Left ventricle myocardium inferior (tissue), 1 donor: Measurements from ENCODE around the gene PTGS1. TPM values are rescaled to one million over a fixed set of nuclear protein-coding genes. Genes with fewer than 3 reads are reported as not detected.

Experiments used
- DNase-seq: peaks from one replicate; pipeline ENCODE4 v3.0.0-alpha.2; 2020
- H3K27ac ChIP-seq: fragments of 200-600 bp; replicated peaks from 2 replicates; pipeline ENCODE4 v1.8.0; 2021
- H3K27me3 ChIP-seq: fragments of 200-600 bp; 2 replicates; pipeline ENCODE4 v1.8.0; 2021; ENCODE audit warnings: low read depth
- H3K36me3 ChIP-seq: fragments of 200-600 bp; 2 replicates; pipeline ENCODE4 v1.8.0; 2021
- H3K4me1 ChIP-seq: fragments of 200-600 bp; 2 replicates; pipeline ENCODE4 v1.8.0; 2021
- H3K4me3 ChIP-seq: fragments of 200-600 bp; 2 replicates; pipeline ENCODE4 v1.8.0; 2021; ENCODE audit warnings: mild to moderate bottlenecking, moderate library complexity
- H3K9me3 ChIP-seq: fragments of 200-600 bp; replicated peaks from 2 replicates; pipeline ENCODE4 v1.8.0; 2021
- CTCF ChIP-seq: fragments of 200-600 bp; IDR thresholded peaks from 2 replicates; pipeline ENCODE4 v1.8.0; 2021; ENCODE audit warnings: antibody characterized with exemption, mild to moderate bottlenecking, borderline replicate concordance
- intact Hi-C: fragments of 100-400 bp; cut with micrococcal nuclease; formaldehyde crosslinking; loops from one replicate; pipeline ENCODE4 v1.11.0; 2022
- total RNA-seq: library from RNA; stranded (reverse); fragmentation: NEBNext Ultra II Directional; extraction: Animal tissue kit (Norgen Biotek cat#: 25700); gene quantifications from one replicate; pipeline ENCODE4 v1.2.1, GENCODE V29; 2021
- donor health status: DM: no; HTN: yes; CAD: no; lungs with severe emphysema.

Gene PTGS1
- total RNA-seq, 1 donor from 2014 or later: 6.7 TPM

DNA sequence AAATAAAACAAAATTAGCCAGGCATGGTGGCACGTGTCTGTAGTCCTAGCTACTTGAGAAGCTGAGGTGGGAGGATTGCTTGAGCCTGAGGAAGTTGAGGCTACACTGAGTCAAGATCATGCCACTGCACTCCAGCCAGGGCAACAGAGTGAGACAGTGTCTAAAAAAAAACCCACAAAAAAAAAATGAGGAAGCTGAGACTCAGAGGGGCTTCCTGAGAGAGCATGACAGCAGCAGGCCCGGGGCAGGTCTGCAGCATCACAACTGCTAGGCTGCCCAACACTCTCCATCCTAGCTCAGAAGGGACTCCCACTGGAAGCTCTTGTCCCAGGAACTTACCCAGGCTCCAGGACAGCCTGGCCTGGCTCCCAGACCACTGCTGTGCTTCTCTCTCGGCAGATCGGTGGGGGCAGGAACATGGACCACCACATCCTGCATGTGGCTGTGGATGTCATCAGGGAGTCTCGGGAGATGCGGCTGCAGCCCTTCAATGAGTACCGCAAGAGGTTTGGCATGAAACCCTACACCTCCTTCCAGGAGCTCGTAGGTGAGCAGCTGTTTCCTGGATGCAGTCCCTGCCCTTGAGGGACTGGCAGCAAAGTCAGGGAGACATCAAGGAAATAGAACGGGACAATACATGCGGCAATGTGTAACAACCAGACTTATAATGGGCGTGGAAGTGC lies 19.1 kb downstream of the PTGS1 start:
- no peak overlapping the region for H3K4me3 ChIP-seq
- peaks cover 8% of the 10 kb centered on the region for H3K4me1 ChIP-seq
- H3K27ac ChIP-seq: no peak overlapping the region
- intact Hi-C loops: no loop called here
- no peak for DNase-seq
- no peaks in the 10 kb centered on the region for H3K36me3 ChIP-seq
- H3K9me3 ChIP-seq: no peaks in the 10 kb centered on the region
- peaks cover 3% of the 10 kb centered on the region for H3K27me3 ChIP-seq
- no peak for TF ChIP-seq CTCF

DNA sequence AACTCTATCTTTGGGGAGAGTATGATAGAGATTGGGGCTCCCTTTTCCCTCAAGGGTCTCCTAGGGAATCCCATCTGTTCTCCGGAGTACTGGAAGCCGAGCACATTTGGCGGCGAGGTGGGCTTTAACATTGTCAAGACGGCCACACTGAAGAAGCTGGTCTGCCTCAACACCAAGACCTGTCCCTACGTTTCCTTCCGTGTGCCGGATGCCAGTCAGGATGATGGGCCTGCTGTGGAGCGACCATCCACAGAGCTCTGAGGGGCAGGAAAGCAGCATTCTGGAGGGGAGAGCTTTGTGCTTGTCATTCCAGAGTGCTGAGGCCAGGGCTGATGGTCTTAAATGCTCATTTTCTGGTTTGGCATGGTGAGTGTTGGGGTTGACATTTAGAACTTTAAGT lies 21.5 kb downstream of the PTGS1 start:
- no peak overlapping the region for H3K4me3 ChIP-seq
- no peak overlapping the region for H3K27ac ChIP-seq
- H3K4me1 ChIP-seq: peaks cover 8% of the 10 kb centered on the region
- H3K27me3 ChIP-seq: peaks cover 3% of the 10 kb centered on the region
- DNase-seq: no peak
- H3K36me3 ChIP-seq: no peaks in the 10 kb centered on the region
- TF ChIP-seq CTCF: no peak
- intact Hi-C loops: no loop called here
- H3K9me3 ChIP-seq: no peaks in the 10 kb centered on the region

DNA sequence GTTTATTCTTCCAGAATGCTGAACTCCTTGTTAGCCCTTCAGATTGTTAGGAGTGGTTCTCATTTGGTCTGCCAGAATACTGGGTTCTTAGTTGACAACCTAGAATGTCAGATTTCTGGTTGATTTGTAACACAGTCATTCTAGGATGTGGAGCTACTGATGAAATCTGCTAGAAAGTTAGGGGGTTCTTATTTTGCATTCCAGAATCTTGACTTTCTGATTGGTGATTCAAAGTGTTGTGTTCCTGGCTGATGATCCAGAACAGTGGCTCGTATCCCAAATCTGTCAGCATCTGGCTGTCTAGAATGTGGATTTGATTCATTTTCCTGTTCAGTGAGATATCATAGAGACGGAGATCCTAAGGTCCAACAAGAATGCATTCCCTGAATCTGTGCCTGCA lies 21.9 kb downstream of the PTGS1 start:
- Histone ChIP-seq H3K4me3 (no peak overlapping the region), H3K9me3 (no peaks in the 10 kb centered on the region), H3K36me3 (no peaks in the 10 kb centered on the region), H3K27me3 (peaks cover 3% of the 10 kb centered on the region), H3K4me1 (peaks cover 8% of the 10 kb centered on the region), H3K27ac (no peak overlapping the region)
- intact Hi-C loops: no loop called here
- TF ChIP-seq CTCF: no peak
- DNase-seq: no peak

DNA sequence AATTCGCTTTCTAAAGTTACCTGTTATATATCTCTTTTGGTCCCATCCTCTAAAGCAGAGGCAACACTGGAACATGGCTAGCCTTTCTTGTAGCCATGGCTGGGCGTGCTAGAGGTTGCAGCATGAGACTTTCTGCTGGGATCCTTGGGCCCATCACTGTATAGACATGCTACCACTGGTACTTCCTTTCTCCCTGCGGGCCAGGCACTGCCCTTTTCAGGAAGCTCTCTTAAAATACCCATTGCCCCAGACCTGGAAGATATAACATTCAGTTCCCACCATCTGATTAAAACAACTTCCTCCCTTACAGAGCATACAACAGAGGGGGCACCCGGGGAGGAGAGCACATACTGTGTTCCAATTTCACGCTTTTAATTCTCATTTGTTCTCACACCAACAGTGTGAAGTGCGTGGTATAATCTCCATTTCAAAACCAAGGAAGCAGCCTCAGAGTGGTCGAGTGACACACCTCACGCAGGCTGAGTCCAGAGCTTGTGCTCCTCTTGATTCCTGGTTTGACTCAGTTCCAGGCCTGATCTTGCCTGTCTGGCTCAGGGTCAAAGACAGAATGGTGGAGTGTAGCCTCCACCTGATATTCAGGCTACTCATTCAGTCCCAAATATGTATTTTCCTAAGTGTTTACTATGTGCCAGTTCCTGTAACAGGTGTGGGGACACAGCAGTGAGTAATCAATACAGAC lies 22.6 kb downstream of the PTGS1 start:
- TF ChIP-seq CTCF: no peak
- intact Hi-C loops: no loop called here

GRCh38 chr9:122394265-122395125 lies 23.7 kb downstream of the PTGS1 start:
- H3K27ac ChIP-seq: peak overlapping the region; percentile 77
- no peak for TF ChIP-seq CTCF
- intact Hi-C loops: no loop called here
- peaks cover 8% of the 10 kb centered on the region for H3K4me1 ChIP-seq
- peaks cover under 1% of the 10 kb centered on the region for H3K9me3 ChIP-seq
- H3K36me3 ChIP-seq: no peaks in the 10 kb centered on the region
- DNase-seq: peak; percentile 65
- H3K27me3 ChIP-seq: peaks cover 14% of the 10 kb centered on the region
- H3K4me3 ChIP-seq: no peak overlapping the region

More for the DNA sequence above, 22.6 kb downstream of the PTGS1 start:
- Histone ChIP-seq H3K9me3 (no peaks in the 10 kb centered on the region), H3K27me3 (peaks cover 6% of the 10 kb centered on the region), H3K4me1 (peaks cover 8% of the 10 kb centered on the region), H3K27ac (peak overlapping the region; percentile 77), H3K36me3 (no peaks in the 10 kb centered on the region), H3K4me3 (no peak overlapping the region)
- no peak for DNase-seq
